SK-N-SH (cell line): Measurements from ENCODE around the gene OPCML.

Source experiments
- GABPA ChIP-seq: IDR thresholded peaks from 2 replicates; pipeline ENCODE4 v1.4.0; 2012; ENCODE audit warnings: low read depth, mild to moderate bottlenecking
- SMC3 ChIP-seq: IDR thresholded peaks from 2 replicates; pipeline ENCODE4 v1.6.1; 2012; ENCODE audit warnings: low read depth, low read length, improper control_type of control experiment

GRCh38 chr11:132901638-132902471 is 630.4 kb downstream of the OPCML start:
- no peak for TF ChIP-seq SMC3
- no peak for TF ChIP-seq GABPA
